Panc1 (cell line): Measurements from ENCODE around the gene CLPTM1L. TPM values are rescaled to one million over a fixed set of nuclear protein-coding genes. Genes with fewer than 3 reads are reported as not detected.

Experiments used
- ATAC-seq: fragments of 200-7000 bp; cut with Tn5 transposase; 2 replicates; pipeline ENCODE4 v1.9.1; 2020; ENCODE audit warnings: mild to moderate bottlenecking, moderate library complexity
- BruUV-seq: library from RNA; stranded (reverse); fragments of 400-500 nt; replicated peaks from 2 replicates; lab custom pipeline; 2021; lab: Mats Ljungman, UMichigan
- CTCF ChIA-PET: fragments of 300-600 bp; sonication (Branson Sonifier 250); formaldehyde crosslinking; loops from one replicate; lab custom pipeline; 2022; ENCODE audit warnings: antibody characterized with exemption; lab: Charles Lee
- POLR2A ChIA-PET: fragments of 300-600 bp; sonication (Branson Sonifier 250); formaldehyde crosslinking; loops from one replicate; lab custom pipeline; 2022; ENCODE audit warnings: antibody characterized with exemption; lab: Charles Lee
- DNase-seq: peaks from one replicate; pipeline ENCODE4 v3.0.0-alpha.2; 2010; ENCODE audit warnings: low read depth, low spot score
- H3K27ac ChIP-seq: 2 replicates; pipeline ENCODE4 v1.5.1; 2011; ENCODE audit warnings: mild to moderate bottlenecking, low read length, inconsistent platforms
- H3K27me3 ChIP-seq: fragments of 200-500 bp; sonication (Bioruptor generic); 2 replicates; pipeline ENCODE4 v1.6.0; 2014; ENCODE audit warnings: low read length, inconsistent platforms; ENCODE audit not compliant: control insufficient read depth, insufficient read depth
- H3K36me3 ChIP-seq: fragments of 200-500 bp; sonication (Bioruptor generic); 2 replicates; pipeline ENCODE4 v1.5.1; 2014; ENCODE audit warnings: inconsistent platforms, mild to moderate bottlenecking, low read length, moderate library complexity; ENCODE audit not compliant: control insufficient read depth, insufficient read depth
- H3K4me1 ChIP-seq: 2 replicates; pipeline ENCODE4 v1.5.1; 2011; ENCODE audit warnings: inconsistent platforms, mild to moderate bottlenecking, low read length, moderate library complexity; ENCODE audit not compliant: control insufficient read depth, insufficient read depth
- H3K4me3 ChIP-seq, 2 experiments: 2 replicates each; pipeline ENCODE4 v1.5.1; 2011 to 2012; ENCODE audit warnings: low read depth in 2 of 2, low read length in 2 of 2, mild to moderate bottlenecking in 2 of 2, inconsistent platforms in 1 of 2, moderate library complexity in 1 of 2
- H3K9me3 ChIP-seq: fragments of 200-500 bp; sonication (Bioruptor generic); 2 replicates; pipeline ENCODE4 v1.5.1; 2014; ENCODE audit warnings: low read depth, mild to moderate bottlenecking, inconsistent platforms, low read length, moderate library complexity; ENCODE audit not compliant: control insufficient read depth, insufficient read depth
- POLR2AphosphoS5 ChIP-seq: IDR thresholded peaks from 2 replicates; pipeline ENCODE4 v1.6.1; 2012; ENCODE audit warnings: mild to moderate bottlenecking, low read depth, low read length, moderate library complexity
- SIN3A ChIP-seq: IDR thresholded peaks from 2 replicates; pipeline ENCODE4 v1.6.1; 2012; ENCODE audit warnings: low read depth, mild to moderate bottlenecking, low read length, moderate library complexity, borderline replicate concordance; ENCODE audit not compliant: insufficient read depth
- TCF7L2 ChIP-seq: IDR thresholded peaks from 2 replicates; pipeline ENCODE4 v1.6.1; 2011; ENCODE audit warnings: mild to moderate bottlenecking, low read depth, low read length, inconsistent platforms
- in situ Hi-C: cut with HindIII; loops from 2 replicates; pipeline ENCODE4 v1.10.0; 2016; ENCODE audit warnings: low sequenced_read_pairs, low pct_unique_long_range_greater_than_20kb
- intact Hi-C: fragments of 100-400 bp; cut with micrococcal nuclease; formaldehyde crosslinking; loops from one replicate; pipeline ENCODE4 v1.10.0; 2022; ENCODE audit not compliant: unreplicated experiment
- total RNA-seq: library from RNA; stranded (reverse); gene quantifications from one replicate; pipeline ENCODE4 v1.2.1, GENCODE V29; 2021; ENCODE audit not compliant: unreplicated experiment
- TF ChIP-seq, protein P1 (sequence below), 2 experiments: IDR thresholded peaks; 2 replicates each; pipeline ENCODE4 v1.6.1; 2011 to 2012; ENCODE audit warnings: low read depth in 2 of 2, control low read depth in 1 of 2, low read length in 1 of 2, mild to moderate bottlenecking in 1 of 2, moderate library complexity in 1 of 2; ENCODE audit not compliant: insufficient read depth in 1 of 2
- TF ChIP-seq, protein P2 (sequence below): fragments of 450-650 bp; IDR thresholded peaks from 2 replicates; pipeline ENCODE4 v1.5.1; 2017; ENCODE audit warnings: mild to moderate bottlenecking

The CLPTM1L gene
- total RNA-seq, 1 experiment from 2014 or later = 188 TPM

DNA sequence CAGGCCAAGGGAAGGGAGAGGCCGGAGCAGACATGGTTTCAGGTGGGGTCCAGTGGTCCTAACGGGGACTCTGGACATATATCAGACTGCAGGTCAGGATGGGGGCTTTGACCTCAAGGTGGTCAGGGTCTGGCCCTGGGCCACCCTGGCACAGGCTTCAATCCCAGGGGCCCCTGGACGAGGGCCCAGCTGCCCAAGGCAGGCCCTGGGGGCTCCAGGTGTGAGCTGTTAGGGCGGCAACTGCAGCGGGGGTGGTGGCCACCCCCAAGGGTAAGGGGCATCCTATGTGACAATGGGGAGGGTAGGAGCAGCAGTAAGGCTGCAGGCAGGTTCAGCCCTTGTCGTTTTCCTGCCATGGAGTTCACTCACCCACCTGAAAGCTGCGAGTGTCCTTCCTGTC lies 45.4 kb upstream of the CLPTM1L start:
- ChIA-PET POLR2A (no interaction called here), CTCF (no interaction called here)
- no peak overlapping the region for H3K4me3 ChIP-seq
- in situ Hi-C loops = no loop called here
- H3K36me3 ChIP-seq = no peaks in the 10 kb centered on the region
- BruUV-seq = no TSS peak
- H3K9me3 ChIP-seq = no peaks in the 10 kb centered on the region
- TF ChIP-seq TCF7L2 (no peak), POLR2AphosphoS5 (no peak), SIN3A (no peak)
- TF ChIP-seq, protein P1, sequence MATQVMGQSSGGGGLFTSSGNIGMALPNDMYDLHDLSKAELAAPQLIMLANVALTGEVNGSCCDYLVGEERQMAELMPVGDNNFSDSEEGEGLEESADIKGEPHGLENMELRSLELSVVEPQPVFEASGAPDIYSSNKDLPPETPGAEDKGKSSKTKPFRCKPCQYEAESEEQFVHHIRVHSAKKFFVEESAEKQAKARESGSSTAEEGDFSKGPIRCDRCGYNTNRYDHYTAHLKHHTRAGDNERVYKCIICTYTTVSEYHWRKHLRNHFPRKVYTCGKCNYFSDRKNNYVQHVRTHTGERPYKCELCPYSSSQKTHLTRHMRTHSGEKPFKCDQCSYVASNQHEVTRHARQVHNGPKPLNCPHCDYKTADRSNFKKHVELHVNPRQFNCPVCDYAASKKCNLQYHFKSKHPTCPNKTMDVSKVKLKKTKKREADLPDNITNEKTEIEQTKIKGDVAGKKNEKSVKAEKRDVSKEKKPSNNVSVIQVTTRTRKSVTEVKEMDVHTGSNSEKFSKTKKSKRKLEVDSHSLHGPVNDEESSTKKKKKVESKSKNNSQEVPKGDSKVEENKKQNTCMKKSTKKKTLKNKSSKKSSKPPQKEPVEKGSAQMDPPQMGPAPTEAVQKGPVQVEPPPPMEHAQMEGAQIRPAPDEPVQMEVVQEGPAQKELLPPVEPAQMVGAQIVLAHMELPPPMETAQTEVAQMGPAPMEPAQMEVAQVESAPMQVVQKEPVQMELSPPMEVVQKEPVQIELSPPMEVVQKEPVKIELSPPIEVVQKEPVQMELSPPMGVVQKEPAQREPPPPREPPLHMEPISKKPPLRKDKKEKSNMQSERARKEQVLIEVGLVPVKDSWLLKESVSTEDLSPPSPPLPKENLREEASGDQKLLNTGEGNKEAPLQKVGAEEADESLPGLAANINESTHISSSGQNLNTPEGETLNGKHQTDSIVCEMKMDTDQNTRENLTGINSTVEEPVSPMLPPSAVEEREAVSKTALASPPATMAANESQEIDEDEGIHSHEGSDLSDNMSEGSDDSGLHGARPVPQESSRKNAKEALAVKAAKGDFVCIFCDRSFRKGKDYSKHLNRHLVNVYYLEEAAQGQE (IDR thresholded peaks at IDR 0.05; ENCODE audit: insufficient read depth in 1 of 2, low read depth in 2 of 2, low read length in 1 of 2) = no peak
- TF ChIP-seq, protein P2, sequence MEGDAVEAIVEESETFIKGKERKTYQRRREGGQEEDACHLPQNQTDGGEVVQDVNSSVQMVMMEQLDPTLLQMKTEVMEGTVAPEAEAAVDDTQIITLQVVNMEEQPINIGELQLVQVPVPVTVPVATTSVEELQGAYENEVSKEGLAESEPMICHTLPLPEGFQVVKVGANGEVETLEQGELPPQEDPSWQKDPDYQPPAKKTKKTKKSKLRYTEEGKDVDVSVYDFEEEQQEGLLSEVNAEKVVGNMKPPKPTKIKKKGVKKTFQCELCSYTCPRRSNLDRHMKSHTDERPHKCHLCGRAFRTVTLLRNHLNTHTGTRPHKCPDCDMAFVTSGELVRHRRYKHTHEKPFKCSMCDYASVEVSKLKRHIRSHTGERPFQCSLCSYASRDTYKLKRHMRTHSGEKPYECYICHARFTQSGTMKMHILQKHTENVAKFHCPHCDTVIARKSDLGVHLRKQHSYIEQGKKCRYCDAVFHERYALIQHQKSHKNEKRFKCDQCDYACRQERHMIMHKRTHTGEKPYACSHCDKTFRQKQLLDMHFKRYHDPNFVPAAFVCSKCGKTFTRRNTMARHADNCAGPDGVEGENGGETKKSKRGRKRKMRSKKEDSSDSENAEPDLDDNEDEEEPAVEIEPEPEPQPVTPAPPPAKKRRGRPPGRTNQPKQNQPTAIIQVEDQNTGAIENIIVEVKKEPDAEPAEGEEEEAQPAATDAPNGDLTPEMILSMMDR = no peak
- H3K27ac ChIP-seq = no peak overlapping the region
- no peak for ATAC-seq
- DNase-seq = no peak
- peaks cover 11% of the 10 kb centered on the region for H3K27me3 ChIP-seq
- intact Hi-C loops = no loop called here
- peaks cover 3% of the 10 kb centered on the region; the same call in 1 of the 2 replicates for H3K4me1 ChIP-seq

DNA sequence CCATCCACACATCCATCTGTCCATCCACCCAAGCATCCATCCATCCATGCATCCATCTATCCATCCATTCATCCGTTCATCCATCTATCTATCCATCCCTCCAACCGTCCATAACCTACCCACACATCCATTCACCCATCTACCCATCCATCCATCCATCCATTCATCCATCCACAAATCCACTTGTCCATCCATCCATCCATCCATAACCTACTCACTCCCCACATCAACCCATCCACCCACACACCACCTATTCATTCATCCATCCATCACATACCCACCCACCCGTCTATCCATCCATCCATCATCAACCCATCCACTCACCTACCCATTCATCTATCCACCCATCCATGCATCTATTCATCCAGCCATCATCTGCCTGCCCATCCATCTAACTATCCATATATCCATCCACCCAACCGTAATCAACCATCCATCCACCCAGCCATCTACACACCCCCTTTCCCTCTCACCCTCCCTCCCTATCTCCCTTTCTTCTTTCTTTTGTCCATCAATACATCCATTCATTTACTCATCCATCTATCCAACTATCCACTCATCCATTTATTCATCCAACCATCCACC lies 43.6 kb upstream of the CLPTM1L start:
- Histone ChIP-seq H3K9me3 (no peaks in the 10 kb centered on the region), H3K36me3 (no peaks in the 10 kb centered on the region), H3K4me1 (peaks cover 3% of the 10 kb centered on the region), H3K4me3 (no peak overlapping the region), H3K27ac (no peak overlapping the region), H3K27me3 (peaks cover 11% of the 10 kb centered on the region)
- POLR2A ChIA-PET = no interaction called here
- ATAC-seq = no peak
- no TSS peak for BruUV-seq
- in situ Hi-C loops (no loop called here), intact Hi-C loops (no loop called here)
- CTCF ChIA-PET = no interaction called here
- TF ChIP-seq TCF7L2 (no peak), POLR2AphosphoS5 (no peak), SIN3A (no peak)
- TF ChIP-seq, protein P1 (IDR thresholded peaks at IDR 0.05; ENCODE audit: insufficient read depth in 1 of 2, low read depth in 2 of 2, low read length in 1 of 2) = no peak
- TF ChIP-seq, protein P2 = no peak
- no peak for DNase-seq
